Loucy (cell line): ENCODE measurements around the gene RPTOR.

Source experiments
- H2AFZ ChIP-seq: fragments of 200-600 bp; sonication (generic); 2 replicates; pipeline ENCODE4 v1.6.0; 2016; ENCODE audit warnings: antibody characterized with exemption, mild to moderate bottlenecking, low read length, moderate library complexity
- H3F3A ChIP-seq: fragments of 200-600 bp; 2 replicates; pipeline ENCODE4 v1.6.0; 2016; ENCODE audit warnings: antibody characterized with exemption, low read depth, mild to moderate bottlenecking
- H3K27me3 ChIP-seq: fragments of 200-600 bp; sonication (generic); 2 replicates; pipeline ENCODE4 v1.6.1; 2014; ENCODE audit warnings: low read length, mild to moderate bottlenecking; ENCODE audit not compliant: insufficient read depth, poor library complexity, severe bottlenecking
- H3K36me3 ChIP-seq: fragments of 200-600 bp; sonication (generic); 2 replicates; pipeline ENCODE4 v1.6.1; 2016; ENCODE audit warnings: low read length; ENCODE audit not compliant: insufficient read depth
- H3K4me1 ChIP-seq: fragments of 200-600 bp; sonication (generic); 2 replicates; pipeline ENCODE4 v1.5.1; 2014; ENCODE audit warnings: low read length, mild to moderate bottlenecking; ENCODE audit not compliant: insufficient read depth, poor library complexity, severe bottlenecking
- H3K4me2 ChIP-seq: fragments of 200-600 bp; sonication (generic); 2 replicates; pipeline ENCODE4 v1.6.0; 2014; ENCODE audit warnings: antibody characterized with exemption, low read length, low read depth, mild to moderate bottlenecking; ENCODE audit not compliant: poor library complexity, severe bottlenecking
- H3K4me3 ChIP-seq: fragments of 200-600 bp; sonication (generic); 2 replicates; pipeline ENCODE4 v1.5.1; 2014; ENCODE audit warnings: low read length, mild to moderate bottlenecking, mixed read lengths; ENCODE audit not compliant: poor library complexity, severe bottlenecking
- H3K79me2 ChIP-seq: fragments of 200-600 bp; sonication (generic); 2 replicates; pipeline ENCODE4 v1.6.1; 2014; ENCODE audit warnings: low read length; ENCODE audit not compliant: insufficient read depth
- H3K9ac ChIP-seq: fragments of 200-600 bp; sonication (generic); 2 replicates; pipeline ENCODE4 v1.6.0; 2014; ENCODE audit warnings: mild to moderate bottlenecking, low read depth, low read length, moderate library complexity; ENCODE audit not compliant: poor library complexity, severe bottlenecking
- H3K9me2 ChIP-seq: fragments of 200-600 bp; sonication (generic); replicated peaks from 2 replicates; pipeline ENCODE4 v1.6.1; 2016; ENCODE audit warnings: low read depth, low read length, mixed read lengths
- H3K9me3 ChIP-seq: fragments of 200-600 bp; sonication (generic); 2 replicates; pipeline ENCODE4 v1.6.1; 2014; ENCODE audit warnings: mild to moderate bottlenecking, antibody characterized with exemption, low read length, low read depth; ENCODE audit not compliant: insufficient read depth
- H4K20me1 ChIP-seq: fragments of 200-600 bp; sonication (generic); 2 replicates; pipeline ENCODE4 v1.6.0; 2014; ENCODE audit warnings: antibody characterized with exemption, low read length, mild to moderate bottlenecking; ENCODE audit not compliant: insufficient read depth, poor library complexity, severe bottlenecking
- CTCF ChIP-seq: fragments of 200-600 bp; sonication (generic); conservative IDR thresholded peaks from 2 replicates; pipeline ENCODE4 v1.5.1; 2014; ENCODE audit warnings: mild to moderate bottlenecking, antibody characterized with exemption, low read length
- EZH2phosphoT487 ChIP-seq: fragments of 200-600 bp; IDR thresholded peaks from 2 replicates; pipeline ENCODE4 v1.6.1; 2018; ENCODE audit warnings: antibody characterized with exemption, mild to moderate bottlenecking, moderate library complexity, borderline replicate concordance

RPTOR gene

GRCh38 chr17:80687839-80688238 lies 143.2 kb downstream of the RPTOR start:
- peaks cover 8% of the 10 kb centered on the region for H3K4me1 ChIP-seq
- no peaks in the 10 kb centered on the region for H3K9me2 ChIP-seq
- H3K4me3 ChIP-seq = no peak overlapping the region
- no peaks in the 10 kb centered on the region for H3K9me3 ChIP-seq
- H3K27me3 ChIP-seq = no peaks in the 10 kb centered on the region
- TF ChIP-seq EZH2phosphoT487 (no peak), CTCF (no peak)
- peaks cover 14% of the 10 kb centered on the region; the same call in 1 of the 2 replicates for H3K79me2 ChIP-seq
- H3K36me3 ChIP-seq = peaks cover 3% of the 10 kb centered on the region; the same call in 1 of the 2 replicates
- no peak overlapping the region for H3K4me2 ChIP-seq
- no peak overlapping the region for H3K9ac ChIP-seq
- no peaks in the 10 kb centered on the region for H3F3A ChIP-seq
- H2AFZ ChIP-seq = no peak overlapping the region
- H4K20me1 ChIP-seq = no peaks in the 10 kb centered on the region

- peaks cover 3% of the 10 kb centered on the region; the same call in 1 of the 2 replicates for H3K36me3 ChIP-seq
- no peak overlapping the region for H3K4me2 ChIP-seq
- H3K4me1 ChIP-seq = peaks cover 8% of the 10 kb centered on the region
- peaks cover 23% of the 10 kb centered on the region; the same call in 1 of the 2 replicates for H3K79me2 ChIP-seq
- H3K9ac ChIP-seq = no peak overlapping the region
- no peaks in the 10 kb centered on the region for H3K9me3 ChIP-seq
- no peak overlapping the region for H3K4me3 ChIP-seq
- H2AFZ ChIP-seq = no peak overlapping the region
- no peaks in the 10 kb centered on the region for H3K9me2 ChIP-seq
- H3K27me3 ChIP-seq = no peaks in the 10 kb centered on the region
- H3F3A ChIP-seq = no peaks in the 10 kb centered on the region
- no peaks in the 10 kb centered on the region for H4K20me1 ChIP-seq
- TF ChIP-seq EZH2phosphoT487 (no peak), CTCF (no peak)
Measured at GRCh38 chr17:80689129-80689619, 144.5 kb downstream of the RPTOR start.

GRCh38 chr17:80691784-80692183 lies 147.1 kb downstream of the RPTOR start:
- H3F3A ChIP-seq = no peaks in the 10 kb centered on the region
- peaks cover 8% of the 10 kb centered on the region for H3K4me1 ChIP-seq
- no peaks in the 10 kb centered on the region for H3K9me2 ChIP-seq
- H3K4me3 ChIP-seq = no peak overlapping the region
- H3K36me3 ChIP-seq = no peaks in the 10 kb centered on the region
- no peak overlapping the region for H3K4me2 ChIP-seq
- no peaks in the 10 kb centered on the region for H4K20me1 ChIP-seq
- TF ChIP-seq EZH2phosphoT487 = no peak
- no peak for TF ChIP-seq CTCF
- no peaks in the 10 kb centered on the region for H3K9me3 ChIP-seq
- H3K9ac ChIP-seq = no peak overlapping the region
- no peaks in the 10 kb centered on the region for H3K27me3 ChIP-seq
- H3K79me2 ChIP-seq = peaks cover 32% of the 10 kb centered on the region
- H2AFZ ChIP-seq = no peak overlapping the region
